IMR-90 (cell line): ENCODE measurements around the gene MFSD12. TPM values are rescaled to one million over a fixed set of nuclear protein-coding genes. Genes with fewer than 3 reads are reported as not detected.

ENCODE experiments used
- ATAC-seq: fragments of 200-7000 bp; cut with Tn5 transposase; 2 replicates; pipeline ENCODE4 v1.9.1; 2020; ENCODE audit warnings: low read depth, mild to moderate bottlenecking, moderate library complexity
- BruUV-seq: library from RNA; stranded (reverse); fragments of 400-500 nt; replicated peaks from 2 replicates; lab custom pipeline; 2021; lab: Mats Ljungman, UMichigan
- CTCF ChIA-PET: fragments of 300-600 bp; formaldehyde crosslinking; extraction: SDS; loops from one replicate; lab custom pipeline; 2021; ENCODE audit warnings: antibody characterized with exemption; lab: Yijun Ruan, JAX
- POLR2A ChIA-PET: fragments of 300-600 bp; sonication (Branson Sonifier 250); formaldehyde crosslinking; loops from one replicate; lab custom pipeline; 2022; ENCODE audit warnings: antibody characterized with exemption; ENCODE audit not compliant: unreplicated experiment; lab: Charles Lee
- DNase-seq: peaks from one replicate; pipeline ENCODE4 v3.0.0; 2013
- H2AFZ ChIP-seq: replicated peaks from 2 replicates; pipeline ENCODE3; 2013; ENCODE audit warnings: low read length, mild to moderate bottlenecking; ENCODE audit not compliant: poor library complexity
- H2AK5ac ChIP-seq: 2 replicates; pipeline ENCODE4 v1.6.1; 2013; ENCODE audit warnings: low read depth, low read length, inconsistent platforms
- H2AK9ac ChIP-seq: replicated peaks from 2 replicates; pipeline ENCODE3; 2013; ENCODE audit warnings: mild to moderate bottlenecking, low read depth, low read length, moderate library complexity; ENCODE audit not compliant: poor library complexity
- H2BK120ac ChIP-seq: 2 replicates; pipeline ENCODE4 v1.6.1; 2013; ENCODE audit warnings: low read depth, low read length, inconsistent platforms
- H2BK15ac ChIP-seq: 3 replicates; pipeline ENCODE4 v1.6.1; 2013; ENCODE audit warnings: low read depth, low read length, inconsistent platforms
- H2BK20ac ChIP-seq: 2 replicates; pipeline ENCODE4 v1.6.1; 2013; ENCODE audit warnings: low read depth, mild to moderate bottlenecking, inconsistent platforms, low read length, moderate library complexity
- H2BK5ac ChIP-seq: 2 replicates; pipeline ENCODE4 v1.6.1; 2013; ENCODE audit warnings: mild to moderate bottlenecking, low read depth, low read length, inconsistent platforms; ENCODE audit not compliant: poor library complexity, severe bottlenecking
- H3K14ac ChIP-seq: replicated peaks from 2 replicates; pipeline ENCODE4 v1.6.1; 2013; ENCODE audit warnings: low read depth, low read length, inconsistent platforms
- H3K18ac ChIP-seq: 2 replicates; pipeline ENCODE4 v1.6.1; 2013; ENCODE audit warnings: low read depth, low read length, control low read depth
- H3K23ac ChIP-seq: 2 replicates; pipeline ENCODE4 v1.6.1; 2013; ENCODE audit warnings: low read depth, low read length, inconsistent platforms
- H3K27ac ChIP-seq: 2 replicates; pipeline ENCODE4 v1.5.1; 2013; ENCODE audit warnings: mild to moderate bottlenecking, control low read depth, low read length; ENCODE audit not compliant: insufficient read depth
- H3K27me3 ChIP-seq: 2 replicates; pipeline ENCODE4 v1.6.1; 2013; ENCODE audit warnings: low read length; ENCODE audit not compliant: control insufficient read depth, insufficient read depth
- H3K36me3 ChIP-seq: 2 replicates; pipeline ENCODE4 v1.6.1; 2013; ENCODE audit warnings: low read length, mixed read lengths; ENCODE audit not compliant: control insufficient read depth, insufficient read depth
- H3K4ac ChIP-seq: 2 replicates; pipeline ENCODE4 v1.6.1; 2013; ENCODE audit warnings: low read depth, low read length, inconsistent platforms
- H3K4me1 ChIP-seq: 2 replicates; pipeline ENCODE4 v1.6.1; 2013; ENCODE audit warnings: low read length, mixed read lengths; ENCODE audit not compliant: control insufficient read depth, insufficient read depth
- H3K4me2 ChIP-seq: 2 replicates; pipeline ENCODE4 v1.6.1; 2013; ENCODE audit warnings: low read depth, mild to moderate bottlenecking, control low read depth, low read length, moderate library complexity
- H3K4me3 ChIP-seq: 2 replicates; pipeline ENCODE4 v1.5.1; 2013; ENCODE audit warnings: low read depth, mild to moderate bottlenecking, control low read depth, low read length, moderate library complexity; ENCODE audit not compliant: insufficient read depth
- H3K56ac ChIP-seq: 2 replicates; pipeline ENCODE4 v1.6.1; 2013; ENCODE audit warnings: low read length, inconsistent platforms; ENCODE audit not compliant: insufficient read depth; ENCODE audit errors: extremely low read depth
- H3K79me1 ChIP-seq, 2 experiments: 2 replicates each; pipeline ENCODE4 v1.6.1; 2013; ENCODE audit warnings: low read length in 2 of 2, inconsistent platforms in 1 of 2, low read depth in 1 of 2
- H3K9ac ChIP-seq: 2 replicates; pipeline ENCODE4 v1.6.1; 2013; ENCODE audit warnings: low read depth, low read length, control low read depth
- H3K9me1 ChIP-seq: 2 replicates; pipeline ENCODE4 v1.6.1; 2013; ENCODE audit warnings: low read length, inconsistent platforms; ENCODE audit not compliant: insufficient read depth
- H3K9me3 ChIP-seq: 2 replicates; pipeline ENCODE4 v1.6.1; 2013; ENCODE audit warnings: low read length; ENCODE audit not compliant: control insufficient read depth, insufficient read depth
- H4K20me1 ChIP-seq: 2 replicates; pipeline ENCODE4 v1.6.1; 2013; ENCODE audit warnings: low read length, inconsistent platforms; ENCODE audit not compliant: insufficient read depth
- H4K5ac ChIP-seq: 2 replicates; pipeline ENCODE4 v1.6.1; 2013; ENCODE audit warnings: mild to moderate bottlenecking, low read depth, low read length, control low read depth
- H4K8ac ChIP-seq, 2 experiments: 2 replicates each; pipeline ENCODE4 v1.6.1; 2013; ENCODE audit warnings: low read depth in 2 of 2, low read length in 2 of 2, control low read depth in 1 of 2, inconsistent platforms in 1 of 2
- H4K91ac ChIP-seq: 2 replicates; pipeline ENCODE4 v1.6.1; 2013; ENCODE audit warnings: low read depth, low read length, inconsistent platforms; ENCODE audit not compliant: insufficient read depth
- BHLHE40 ChIP-seq: fragments of 150-350 bp; IDR thresholded peaks from 2 replicates; pipeline ENCODE4 v1.6.1; 2016; ENCODE audit warnings: mild to moderate bottlenecking, low read depth, low read length
- CEBPB ChIP-seq: IDR thresholded peaks from 2 replicates; pipeline ENCODE4 v1.6.1; 2012; ENCODE audit warnings: low read depth, low read length, improper control_type of control experiment
- CHD1 ChIP-seq: IDR thresholded peaks from 2 replicates; pipeline ENCODE4 v1.6.1; 2012; ENCODE audit warnings: low read depth, low read length, improper control_type of control experiment
- FOS ChIP-seq: fragments of 150-350 bp; IDR thresholded peaks from 2 replicates; pipeline ENCODE4 v1.6.1; 2016; ENCODE audit warnings: low read depth, low read length
- MAFK ChIP-seq: IDR thresholded peaks from 2 replicates; pipeline ENCODE4 v1.6.1; 2012; ENCODE audit warnings: low read depth, low read length, improper control_type of control experiment
- MAZ ChIP-seq: IDR thresholded peaks from 2 replicates; pipeline ENCODE4 v1.6.1; 2012; ENCODE audit warnings: low read depth, mild to moderate bottlenecking, low read length, improper control_type of control experiment, moderate library complexity, borderline replicate concordance
- MXI1 ChIP-seq: IDR thresholded peaks from 2 replicates; pipeline ENCODE4 v1.6.1; 2012; ENCODE audit warnings: low read depth, mild to moderate bottlenecking, low read length, moderate library complexity, borderline replicate concordance
- NFE2L2 ChIP-seq: fragments of 150-350 bp; IDR thresholded peaks from 2 replicates; pipeline ENCODE4 v1.6.1; 2016; ENCODE audit warnings: low read depth, mild to moderate bottlenecking, low read length
- POLR2A ChIP-seq: IDR thresholded peaks from 2 replicates; pipeline ENCODE4 v1.6.1; 2012; ENCODE audit warnings: mild to moderate bottlenecking, low read depth, low read length
- RAD21 ChIP-seq: IDR thresholded peaks from 2 replicates; pipeline ENCODE4 v1.6.1; 2012; ENCODE audit warnings: low read length, improper control_type of control experiment
- RCOR1 ChIP-seq: IDR thresholded peaks from 2 replicates; pipeline ENCODE4 v1.6.1; 2012; ENCODE audit warnings: mild to moderate bottlenecking, low read length, improper control_type of control experiment; ENCODE audit not compliant: insufficient replicate concordance
- RFX5 ChIP-seq: IDR thresholded peaks from 2 replicates; pipeline ENCODE4 v1.8.0; 2012; ENCODE audit warnings: low read depth, mild to moderate bottlenecking, low read length, moderate library complexity
- SMC3 ChIP-seq: fragments of 150-350 bp; IDR thresholded peaks from 2 replicates; pipeline ENCODE4 v1.6.1; 2016; ENCODE audit warnings: low read depth, mild to moderate bottlenecking, antibody characterized with exemption, low read length, moderate library complexity
- WGBS, 2 experiments: methylation state at CpG; one replicate each; pipeline versions ENCODE4 v1.1.5 to v1.1.7; 2013; ENCODE audit warnings: missing lambda C conversion rate in 2 of 2; ENCODE audit not compliant: insufficient read length in 1 of 2; ENCODE audit errors: extremely low coverage in 2 of 2; 5-methylcytosine and 5-hydroxymethylcytosine counted together
- dilution Hi-C: fragments of 300-500 bp; cut with HindIII; formaldehyde crosslinking; loops from one replicate; pipeline ENCODE4 v1.14.3; 2018; ENCODE audit warnings: low sequenced_read_pairs; ENCODE audit not compliant: unreplicated experiment
- in situ Hi-C: fragments of 300-500 bp; cut with MboI; formaldehyde crosslinking; loops from 3 replicates; pipeline ENCODE4 v1.14.3; 2019; ENCODE audit warnings: low sequenced_read_pairs, inconsistent platforms, mixed read lengths
- intact Hi-C: fragments of 100-400 bp; cut with micrococcal nuclease; formaldehyde crosslinking; loops from 2 replicates; pipeline ENCODE4 v1.10.0; 2022
- polyA plus RNA-seq, 3 experiments: library from polyadenylated mRNA; depleted of rRNA; stranded (reverse); fragments of >200 nt; gene quantifications; 2 replicates each; pipeline ENCODE4 v1.2.3, GENCODE V29; 2012; ENCODE audit warnings: low replicate concordance in 1 of 3
- total RNA-seq: library from RNA; depleted of rRNA; stranded (reverse); fragments of >200 nt; gene quantifications from 2 replicates; pipeline ENCODE4 v1.2.3, GENCODE V29; 2012
- TF ChIP-seq, protein P1 (sequence below): fragments of 150-350 bp; IDR thresholded peaks from 2 replicates; pipeline ENCODE4 v1.6.1; 2016; ENCODE audit warnings: low read depth, mild to moderate bottlenecking, low read length, moderate library complexity, borderline replicate concordance
- TF ChIP-seq, protein P2 (sequence below): fragments of 150-350 bp; IDR thresholded peaks from 2 replicates; pipeline ENCODE4 v1.6.1; 2017; ENCODE audit warnings: mild to moderate bottlenecking, antibody characterized with exemption, low read length, low read depth
- TF ChIP-seq, protein P3 (sequence below): conservative IDR thresholded peaks from 2 replicates; pipeline ENCODE4 v1.5.1; 2012; ENCODE audit warnings: mild to moderate bottlenecking, low read depth, low read length, improper control_type of control experiment

The MFSD12 gene
- total and polyA plus RNA-seq, 2 of the 4 experiments (the other 2 are of a cell fraction): 20.4 to 77.2 TPM

DNA sequence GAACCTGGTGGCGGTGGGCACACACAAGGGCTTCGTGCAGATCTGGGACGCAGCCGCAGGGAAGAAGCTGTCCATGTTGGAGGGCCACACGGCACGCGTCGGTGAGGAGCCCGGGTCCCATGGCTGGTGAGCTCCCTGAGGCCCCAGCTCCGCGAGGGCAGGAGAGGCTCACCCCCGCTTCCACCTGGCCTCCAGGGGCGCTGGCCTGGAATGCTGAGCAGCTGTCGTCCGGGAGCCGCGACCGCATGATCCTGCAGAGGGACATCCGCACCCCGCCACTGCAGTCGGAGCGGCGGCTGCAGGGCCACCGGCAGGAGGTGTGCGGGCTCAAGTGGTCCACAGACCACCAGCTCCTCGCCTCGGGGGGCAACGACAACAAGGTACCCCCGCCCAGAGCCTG is 25.7 kb downstream of the MFSD12 start:
- Histone ChIP-seq H3K4ac (no peak overlapping the region), H3K9ac (no peak overlapping the region), H2AK9ac (no peak overlapping the region), H2AFZ (no peak overlapping the region), H3K27me3 (no peaks in the 10 kb centered on the region), H3K14ac (no peak overlapping the region), H4K5ac (no peak overlapping the region), H3K4me3 (no peak overlapping the region), H3K23ac (no peak overlapping the region), H2BK15ac (no peak overlapping the region), H2AK5ac (no peak overlapping the region), H4K91ac (no peak overlapping the region), H4K20me1 (peaks cover 19% of the 10 kb centered on the region), H3K9me3 (no peaks in the 10 kb centered on the region), H3K4me2 (no peak overlapping the region), H3K27ac (no peak overlapping the region), H3K56ac (no peak overlapping the region), H3K36me3 (peaks cover 74% of the 10 kb centered on the region), H2BK120ac (no peak overlapping the region), H3K79me1 (peaks cover 13 to 29% of the 10 kb centered on the region in 2 experiments), H2BK5ac (no peak overlapping the region), H2BK20ac (no peak overlapping the region), H3K18ac (no peak overlapping the region), H3K4me1 (no peaks in the 10 kb centered on the region), H4K8ac (no peak overlapping the region), H3K9me1 (peaks cover 6% of the 10 kb centered on the region; the same call in 1 of the 2 replicates)
- TF ChIP-seq MXI1: no peak
- TF ChIP-seq CHD1: no peak
- no peak for TF ChIP-seq BHLHE40
- TF ChIP-seq, protein P1, sequence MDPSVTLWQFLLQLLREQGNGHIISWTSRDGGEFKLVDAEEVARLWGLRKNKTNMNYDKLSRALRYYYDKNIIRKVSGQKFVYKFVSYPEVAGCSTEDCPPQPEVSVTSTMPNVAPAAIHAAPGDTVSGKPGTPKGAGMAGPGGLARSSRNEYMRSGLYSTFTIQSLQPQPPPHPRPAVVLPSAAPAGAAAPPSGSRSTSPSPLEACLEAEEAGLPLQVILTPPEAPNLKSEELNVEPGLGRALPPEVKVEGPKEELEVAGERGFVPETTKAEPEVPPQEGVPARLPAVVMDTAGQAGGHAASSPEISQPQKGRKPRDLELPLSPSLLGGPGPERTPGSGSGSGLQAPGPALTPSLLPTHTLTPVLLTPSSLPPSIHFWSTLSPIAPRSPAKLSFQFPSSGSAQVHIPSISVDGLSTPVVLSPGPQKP: no peak
- TF ChIP-seq RAD21: no peak
- no peak for TF ChIP-seq RCOR1
- TF ChIP-seq FOS: no peak
- no peak for TF ChIP-seq NFE2L2
- no peak for TF ChIP-seq RFX5
- TF ChIP-seq, protein P2, sequence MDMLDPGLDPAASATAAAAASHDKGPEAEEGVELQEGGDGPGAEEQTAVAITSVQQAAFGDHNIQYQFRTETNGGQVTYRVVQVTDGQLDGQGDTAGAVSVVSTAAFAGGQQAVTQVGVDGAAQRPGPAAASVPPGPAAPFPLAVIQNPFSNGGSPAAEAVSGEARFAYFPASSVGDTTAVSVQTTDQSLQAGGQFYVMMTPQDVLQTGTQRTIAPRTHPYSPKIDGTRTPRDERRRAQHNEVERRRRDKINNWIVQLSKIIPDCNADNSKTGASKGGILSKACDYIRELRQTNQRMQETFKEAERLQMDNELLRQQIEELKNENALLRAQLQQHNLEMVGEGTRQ: no peak
- no peak for TF ChIP-seq SMC3
- no peak for TF ChIP-seq MAFK
- TF ChIP-seq POLR2A: no peak
- TF ChIP-seq CEBPB: no peak
- TF ChIP-seq, protein P3, sequence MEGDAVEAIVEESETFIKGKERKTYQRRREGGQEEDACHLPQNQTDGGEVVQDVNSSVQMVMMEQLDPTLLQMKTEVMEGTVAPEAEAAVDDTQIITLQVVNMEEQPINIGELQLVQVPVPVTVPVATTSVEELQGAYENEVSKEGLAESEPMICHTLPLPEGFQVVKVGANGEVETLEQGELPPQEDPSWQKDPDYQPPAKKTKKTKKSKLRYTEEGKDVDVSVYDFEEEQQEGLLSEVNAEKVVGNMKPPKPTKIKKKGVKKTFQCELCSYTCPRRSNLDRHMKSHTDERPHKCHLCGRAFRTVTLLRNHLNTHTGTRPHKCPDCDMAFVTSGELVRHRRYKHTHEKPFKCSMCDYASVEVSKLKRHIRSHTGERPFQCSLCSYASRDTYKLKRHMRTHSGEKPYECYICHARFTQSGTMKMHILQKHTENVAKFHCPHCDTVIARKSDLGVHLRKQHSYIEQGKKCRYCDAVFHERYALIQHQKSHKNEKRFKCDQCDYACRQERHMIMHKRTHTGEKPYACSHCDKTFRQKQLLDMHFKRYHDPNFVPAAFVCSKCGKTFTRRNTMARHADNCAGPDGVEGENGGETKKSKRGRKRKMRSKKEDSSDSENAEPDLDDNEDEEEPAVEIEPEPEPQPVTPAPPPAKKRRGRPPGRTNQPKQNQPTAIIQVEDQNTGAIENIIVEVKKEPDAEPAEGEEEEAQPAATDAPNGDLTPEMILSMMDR: no peak
- no peak for TF ChIP-seq MAZ
- in situ Hi-C loops (no loop called here), intact Hi-C loops (no loop called here), dilution Hi-C loops (no loop called here)
- ATAC-seq: no peak
- POLR2A ChIA-PET: no interaction called here
- 97% methylated on average over 18 of the region's 29 CpGs; no CpG with 5 or more reads in 1 of the 2 experiments for WGBS, 2 experiments
- BruUV-seq: no TSS peak
- CTCF ChIA-PET: no interaction called here
- no peak for DNase-seq
